NOMO-1 treated with DMSO at 0.1 percent for 48 hours (cell line): ENCODE data around the gene DLGAP4.

Experiments
- DNase-seq: peaks from one replicate; lab custom pipeline; 2025; ENCODE audit not compliant: unreplicated experiment; lab: John Stamatoyannopoulos, UW

Gene DLGAP4

GRCh38 chr20:36346256-36346655 is 40.1 kb downstream of the DLGAP4 start:
- DNase-seq = no peak

- DNase-seq = no peak
These were observed 43.4 kb downstream of the DLGAP4 start for GRCh38 chr20:36349384-36350170.

DNA sequence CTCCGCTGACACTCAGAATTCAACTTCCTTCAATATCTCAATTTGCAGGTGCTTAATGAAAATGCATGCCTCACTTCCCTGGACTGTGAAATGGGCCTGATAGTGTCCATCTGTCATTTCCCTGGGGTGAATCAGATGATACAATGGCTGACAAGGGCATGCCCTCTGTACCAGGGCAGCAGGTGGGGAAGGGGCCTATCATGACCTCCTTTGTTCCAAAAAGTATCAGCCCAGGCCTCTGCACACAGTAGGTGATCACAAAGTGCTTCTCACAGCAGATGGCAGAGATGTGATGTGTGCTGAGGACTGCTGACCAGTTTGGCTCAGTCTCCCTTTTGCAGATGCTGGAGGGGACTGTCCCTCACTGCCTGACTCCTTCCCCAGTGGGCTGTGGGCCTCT is 44.3 kb downstream of the DLGAP4 start:
- no peak for DNase-seq

- DNase-seq = no peak
These were observed 45.8 kb downstream of the DLGAP4 start for GRCh38 chr20:36351937-36352336.

DNA sequence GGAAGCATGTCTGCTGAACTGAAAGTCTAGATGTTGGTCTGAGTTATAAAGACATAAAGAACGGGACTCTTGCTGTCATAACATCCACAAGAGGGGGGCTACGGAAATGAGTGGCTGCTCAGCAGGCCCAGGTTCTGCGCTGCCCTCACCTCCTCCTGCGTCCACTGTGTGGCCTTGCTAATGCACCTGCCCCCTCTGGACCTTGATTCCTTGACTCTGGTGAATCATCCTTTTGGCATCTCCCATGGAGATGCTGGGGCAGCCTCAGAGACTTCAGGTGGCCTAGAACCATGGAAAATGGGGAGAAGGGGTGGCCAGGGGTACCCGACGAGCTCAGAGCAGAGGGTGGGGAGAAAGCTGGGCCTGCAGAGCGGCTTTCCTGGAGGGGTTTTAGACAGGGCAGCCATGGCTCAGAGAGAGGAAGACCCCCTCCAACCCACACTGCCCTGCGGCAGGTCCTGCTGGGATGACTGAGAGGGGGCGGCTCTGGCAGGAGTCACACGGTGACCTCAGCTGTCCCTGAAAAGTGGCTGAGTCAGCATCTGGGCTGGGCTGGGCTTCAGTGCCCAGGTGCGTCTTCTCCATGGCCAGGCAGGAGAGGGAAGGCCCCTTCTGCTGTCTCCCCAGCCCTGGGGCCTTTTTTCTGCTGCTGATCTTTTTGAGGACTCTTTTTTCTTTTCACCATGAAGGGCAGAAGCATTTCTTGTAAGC is 46.9 kb downstream of the DLGAP4 start:
- no peak for DNase-seq

- no peak for DNase-seq
These were observed 47.6 kb downstream of the DLGAP4 start for GRCh38 chr20:36353740-36354139.

GRCh38 chr20:36355469-36356171 is 49.5 kb downstream of the DLGAP4 start:
- DNase-seq = no peak

DNA sequence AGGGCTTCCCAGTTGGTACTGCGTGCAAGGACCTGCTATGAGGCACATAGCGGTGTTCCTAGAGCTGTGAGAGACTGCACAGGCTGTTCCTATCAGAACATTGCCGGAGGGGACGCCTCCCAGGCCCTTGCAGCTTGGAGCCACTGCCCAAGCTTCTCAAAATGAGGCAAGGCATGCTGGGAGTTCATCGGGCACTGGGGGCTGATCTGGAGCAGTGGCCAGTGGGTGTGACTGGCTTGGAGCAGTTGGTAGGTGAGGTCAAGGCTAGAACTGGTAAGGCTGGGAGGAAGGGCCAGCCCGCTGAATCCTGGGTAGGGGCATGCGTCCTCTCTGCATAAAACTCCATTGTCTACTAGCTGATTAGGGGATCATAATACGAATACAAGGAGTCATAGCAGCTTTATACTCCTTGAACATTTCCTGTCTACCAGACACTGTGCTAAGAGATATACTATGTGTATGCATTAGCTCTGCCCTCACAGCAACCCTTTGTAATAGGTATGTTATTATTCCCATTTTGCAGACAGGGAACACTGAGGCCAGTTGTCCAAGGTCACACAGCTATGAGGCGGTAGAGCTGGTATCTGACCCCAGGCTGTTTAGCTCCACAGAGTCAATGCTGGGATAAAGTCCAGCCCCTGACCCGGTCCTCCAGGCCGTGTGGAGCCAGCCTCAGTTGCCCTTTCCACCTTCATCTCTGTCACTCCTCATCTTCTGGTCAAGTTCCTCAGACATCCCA is 53.7 kb downstream of the DLGAP4 start:
- DNase-seq = no peak

- DNase-seq = no peak
These were observed 54.3 kb downstream of the DLGAP4 start for GRCh38 chr20:36360429-36360828.

- no peak for DNase-seq
These were observed 55.3 kb downstream of the DLGAP4 start for GRCh38 chr20:36361406-36361805.

GRCh38 chr20:36362261-36362660 is 56.1 kb downstream of the DLGAP4 start:
- DNase-seq = no peak

GRCh38 chr20:36362978-36363713 is 57.0 kb downstream of the DLGAP4 start:
- no peak for DNase-seq

DNA sequence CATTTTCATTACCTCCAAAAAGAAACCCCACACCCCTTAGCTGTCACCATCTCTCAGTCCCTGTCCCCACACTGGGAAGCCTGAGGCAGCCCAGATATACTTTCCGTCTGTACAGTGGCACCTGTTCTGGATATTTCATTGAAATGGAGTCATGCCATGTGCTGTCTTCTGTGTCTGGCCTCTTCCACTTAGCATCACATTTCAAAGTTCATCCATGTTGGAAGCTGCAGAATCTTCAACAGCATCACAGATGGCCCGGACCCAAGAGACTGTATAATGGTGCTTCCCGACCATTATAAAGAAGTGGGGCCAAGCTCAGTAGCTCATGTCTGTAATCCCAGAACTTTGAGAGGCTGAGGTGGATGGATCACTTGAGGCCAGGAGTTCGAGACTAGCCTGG is 58.4 kb downstream of the DLGAP4 start:
- DNase-seq = no peak

DNA sequence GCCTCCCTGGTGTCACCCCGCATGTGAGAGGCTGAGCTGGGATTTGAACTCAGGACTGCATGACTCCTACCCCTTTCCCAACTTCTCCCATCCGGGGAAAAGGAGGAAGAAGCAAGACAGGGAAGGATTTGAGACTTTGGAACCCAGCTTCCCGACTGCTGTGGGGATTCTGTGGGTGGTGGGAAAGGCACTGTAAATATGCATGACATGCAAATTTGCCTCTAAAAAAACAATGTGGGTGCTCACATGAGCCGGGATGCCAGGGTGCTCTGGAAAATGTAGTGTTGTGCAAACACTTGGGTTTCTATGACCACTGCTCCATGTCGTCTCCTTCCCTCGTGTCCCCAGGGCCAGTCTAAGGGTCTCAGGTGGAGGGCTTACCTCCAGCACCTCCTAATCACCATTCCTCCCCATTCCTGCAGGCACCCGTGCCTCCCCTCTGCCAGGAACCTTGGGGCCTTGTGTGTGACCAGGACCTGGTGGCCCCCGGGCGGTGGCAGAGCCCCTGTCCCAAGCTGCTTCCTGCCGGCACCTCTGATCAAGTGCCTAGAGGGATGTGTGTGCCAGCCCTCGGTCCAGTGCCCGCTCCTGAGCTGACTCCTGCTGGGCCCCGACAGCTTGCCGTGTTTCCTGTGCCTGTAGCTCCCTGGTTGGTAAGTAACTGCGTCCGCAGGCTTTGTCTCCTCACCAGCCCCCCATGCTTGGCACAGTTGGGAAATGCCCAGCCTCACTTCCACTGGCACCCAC is 60.7 kb downstream of the DLGAP4 start:
- DNase-seq = no peak

DNA sequence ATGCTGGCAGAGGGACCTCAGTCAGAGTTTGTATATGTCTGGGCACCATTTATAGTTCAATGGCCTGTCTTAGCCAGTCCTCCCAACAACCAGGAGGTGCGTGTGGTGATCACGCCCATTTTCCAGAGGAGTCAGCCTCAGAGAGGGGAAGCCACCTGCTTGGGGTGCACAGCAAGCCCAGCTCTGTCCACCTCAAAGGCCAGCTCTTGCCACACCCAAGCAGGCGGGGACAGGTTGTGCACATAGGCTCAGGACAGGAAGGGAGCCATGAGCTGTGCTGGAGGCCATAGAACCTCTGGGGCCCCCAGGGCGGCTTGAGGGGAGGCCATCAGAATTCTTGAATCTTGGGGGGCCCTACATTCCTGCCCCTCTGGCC is 61.2 kb downstream of the DLGAP4 start:
- DNase-seq = no peak

DNA sequence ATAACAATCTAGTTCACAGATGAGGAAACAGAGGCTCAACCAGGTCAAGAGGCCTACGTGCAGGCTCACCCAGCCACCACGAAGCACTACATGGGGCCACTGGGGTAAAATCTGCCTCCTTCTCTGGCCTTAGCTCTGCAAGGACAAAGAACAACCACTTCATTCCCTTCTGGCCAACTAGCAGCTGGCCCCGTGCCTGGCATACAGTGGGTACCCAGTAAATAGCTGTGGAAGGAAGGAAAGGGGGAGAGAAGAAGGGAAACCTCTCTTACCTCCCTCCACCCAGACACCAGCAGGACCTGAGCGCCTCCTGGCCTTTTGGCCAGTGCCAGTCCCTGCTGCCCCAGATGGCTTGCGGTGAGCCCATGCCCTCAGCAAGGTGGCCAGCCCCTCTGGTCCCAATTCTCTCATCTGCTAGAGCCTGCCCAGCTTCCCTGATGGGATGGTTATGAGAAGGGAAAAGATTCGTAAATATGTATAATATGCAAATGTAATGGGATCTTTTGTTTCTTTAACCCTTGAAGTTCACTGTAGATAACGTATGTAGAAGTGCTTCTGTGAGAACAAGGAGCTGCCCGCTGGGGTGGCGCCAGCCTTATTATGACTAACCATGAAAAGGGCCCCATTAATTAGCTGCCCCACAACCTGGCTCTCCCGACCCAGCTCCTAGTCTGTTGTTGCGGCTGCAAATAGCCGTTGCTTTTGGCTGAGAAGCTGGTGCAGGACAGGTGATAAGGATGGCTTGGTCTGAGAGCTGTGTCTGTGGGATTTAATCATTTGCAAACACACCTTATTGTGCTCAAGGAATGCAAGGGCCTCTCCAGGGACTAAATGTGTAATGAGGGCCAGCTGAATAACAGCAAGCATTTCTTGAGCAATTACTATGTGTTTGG is 62.0 kb downstream of the DLGAP4 start:
- DNase-seq = no peak

DNA sequence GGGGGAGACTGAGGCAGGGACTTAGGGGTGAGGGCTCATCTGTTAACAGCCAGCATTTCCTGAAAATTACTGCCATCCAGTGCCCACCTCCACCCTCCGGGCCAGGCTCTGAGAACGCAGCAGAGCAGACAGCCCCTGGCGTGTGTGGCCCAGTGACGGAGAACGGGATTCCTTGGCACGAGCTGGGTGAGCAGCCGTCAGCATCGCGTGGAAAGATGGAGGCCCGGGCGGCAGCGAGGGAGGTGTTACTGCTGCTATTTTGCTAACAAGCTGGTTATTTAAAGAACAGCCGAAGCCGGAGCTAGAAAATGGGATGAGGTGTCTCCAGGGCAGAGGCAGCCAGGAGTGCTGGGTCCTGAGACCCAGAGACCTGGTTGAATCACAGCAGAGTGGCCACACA is 62.7 kb downstream of the DLGAP4 start:
- no peak for DNase-seq

- DNase-seq = no peak
These were observed 63.6 kb downstream of the DLGAP4 start for GRCh38 chr20:36369739-36370138.
